OCI-LY1 (cell line): ENCODE data around the gene KIF25.

Experiments
- H2AFZ ChIP-seq: fragments of 200-600 bp; sonication (generic), shearing (Covaris generic); 2 replicates; pipeline ENCODE4 v1.6.0; 2014; ENCODE audit warnings: antibody characterized with exemption, mild to moderate bottlenecking, low read length
- H3F3A ChIP-seq: fragments of 200-600 bp; sonication (generic), shearing (Covaris generic); 2 replicates; pipeline ENCODE4 v1.6.0; 2014; ENCODE audit warnings: mild to moderate bottlenecking, antibody characterized with exemption, low read length, moderate library complexity; ENCODE audit not compliant: insufficient read depth
- H3K27ac ChIP-seq: fragments of 200-600 bp; sonication (generic); 2 replicates; pipeline ENCODE4 v1.5.1; 2014; ENCODE audit warnings: low read length, mixed run types, mild to moderate bottlenecking, low read depth; ENCODE audit not compliant: poor library complexity, severe bottlenecking
- H3K27me3 ChIP-seq: fragments of 200-600 bp; sonication (generic); 2 replicates; pipeline ENCODE4 v1.6.0; 2014; ENCODE audit warnings: antibody characterized with exemption, mild to moderate bottlenecking, low read length, moderate library complexity; ENCODE audit not compliant: insufficient read depth
- H3K36me3 ChIP-seq: fragments of 200-600 bp; sonication (generic); 2 replicates; pipeline ENCODE4 v1.6.1; 2014; ENCODE audit warnings: mild to moderate bottlenecking, antibody characterized with exemption, low read length, moderate library complexity, mixed read lengths; ENCODE audit not compliant: insufficient read depth
- H3K4me1 ChIP-seq: fragments of 200-600 bp; sonication (generic); 2 replicates; pipeline ENCODE4 v1.5.1; 2014; ENCODE audit warnings: mild to moderate bottlenecking, low read length, moderate library complexity; ENCODE audit not compliant: insufficient read depth, severe bottlenecking
- H3K4me2 ChIP-seq: fragments of 200-600 bp; sonication (generic), shearing (Covaris generic); 2 replicates; pipeline ENCODE4 v1.6.1; 2014; ENCODE audit warnings: low read length
- H3K4me3 ChIP-seq: fragments of 200-600 bp; sonication (generic); 2 replicates; pipeline ENCODE4 v1.5.1; 2014; ENCODE audit warnings: low read length, low read depth, mild to moderate bottlenecking, mixed read lengths; ENCODE audit not compliant: poor library complexity, severe bottlenecking
- H3K79me2 ChIP-seq: fragments of 200-600 bp; shearing (Covaris generic); 2 replicates; pipeline ENCODE4 v1.6.1; 2016; ENCODE audit warnings: mixed run types, low read length, mixed read lengths; ENCODE audit not compliant: insufficient read depth
- H3K9ac ChIP-seq: fragments of 200-600 bp; sonication (generic), shearing (Covaris generic); 2 replicates; pipeline ENCODE4 v1.6.1; 2014; ENCODE audit warnings: mild to moderate bottlenecking, low read length, mixed read lengths
- H3K9me2 ChIP-seq: fragments of 200-600 bp; sonication (generic), shearing (Covaris generic); 2 replicates; pipeline ENCODE4 v1.6.1; 2014; ENCODE audit warnings: low read depth, mild to moderate bottlenecking, low read length, mixed read lengths
- H3K9me3 ChIP-seq: fragments of 200-600 bp; shearing (Covaris generic); 2 replicates; pipeline ENCODE4 v1.6.1; 2014; ENCODE audit warnings: low read length, mixed read lengths
- H4K20me1 ChIP-seq: fragments of 200-600 bp; sonication (generic), shearing (Covaris generic); 2 replicates; pipeline ENCODE4 v1.6.0; 2016; ENCODE audit warnings: mild to moderate bottlenecking, low read length; ENCODE audit not compliant: insufficient read depth
- EZH2 ChIP-seq: fragments of 200-600 bp; sonication (generic), shearing (Covaris generic); IDR thresholded peaks from 2 replicates; pipeline ENCODE4 v1.8.0; 2017; ENCODE audit warnings: borderline replicate concordance, mixed run types, mild to moderate bottlenecking, antibody characterized with exemption, low read length, moderate library complexity, mixed read lengths
- TF ChIP-seq, protein P1 (sequence below): fragments of 200-600 bp; sonication (generic), shearing (Covaris generic); IDR thresholded peaks from 2 replicates; pipeline ENCODE4 v1.5.1; 2017; ENCODE audit warnings: mild to moderate bottlenecking, antibody characterized with exemption, low read length, moderate library complexity, mixed read lengths

The KIF25 gene

DNA sequence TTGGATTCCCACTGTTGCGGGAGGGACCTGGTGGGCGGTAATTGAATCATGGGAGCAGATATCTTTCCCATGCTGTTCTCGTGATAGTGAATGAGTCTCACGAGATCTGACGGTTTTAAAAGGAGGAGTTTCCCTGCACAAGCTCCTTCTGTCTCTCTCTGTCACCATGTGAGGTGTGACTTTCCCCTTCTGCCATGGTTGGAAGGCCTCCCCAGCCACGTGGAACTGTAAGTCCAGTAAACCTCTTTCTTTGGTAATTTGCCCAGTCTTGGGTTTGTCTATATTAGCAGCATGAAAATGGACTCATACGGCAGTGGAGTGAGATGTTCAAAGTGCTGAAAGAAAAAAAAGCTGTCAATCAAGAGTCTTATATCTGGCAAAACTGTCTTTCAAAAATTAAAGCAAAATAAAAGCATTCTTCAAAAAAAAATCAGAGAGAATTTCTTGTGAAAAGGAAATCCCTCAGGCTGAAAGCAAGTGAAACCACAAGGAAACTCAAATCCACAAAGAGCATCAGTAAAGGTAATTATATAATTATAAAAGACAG lies 15.5 kb upstream of the KIF25 start:
- no peak for TF ChIP-seq EZH2
- Histone ChIP-seq H3K9me3 (no peaks in the 10 kb centered on the region), H2AFZ (no peak overlapping the region), H3K27ac (no peak overlapping the region), H3K27me3 (no peaks in the 10 kb centered on the region; the same call in 1 of the 2 replicates), H3K79me2 (no peaks in the 10 kb centered on the region), H3K36me3 (no peaks in the 10 kb centered on the region), H3K4me2 (no peak overlapping the region), H3K9ac (no peak overlapping the region), H3K4me1 (no peaks in the 10 kb centered on the region), H4K20me1 (no peaks in the 10 kb centered on the region), H3K4me3 (no peak overlapping the region), H3F3A (no peaks in the 10 kb centered on the region), H3K9me2 (no peaks in the 10 kb centered on the region)

DNA sequence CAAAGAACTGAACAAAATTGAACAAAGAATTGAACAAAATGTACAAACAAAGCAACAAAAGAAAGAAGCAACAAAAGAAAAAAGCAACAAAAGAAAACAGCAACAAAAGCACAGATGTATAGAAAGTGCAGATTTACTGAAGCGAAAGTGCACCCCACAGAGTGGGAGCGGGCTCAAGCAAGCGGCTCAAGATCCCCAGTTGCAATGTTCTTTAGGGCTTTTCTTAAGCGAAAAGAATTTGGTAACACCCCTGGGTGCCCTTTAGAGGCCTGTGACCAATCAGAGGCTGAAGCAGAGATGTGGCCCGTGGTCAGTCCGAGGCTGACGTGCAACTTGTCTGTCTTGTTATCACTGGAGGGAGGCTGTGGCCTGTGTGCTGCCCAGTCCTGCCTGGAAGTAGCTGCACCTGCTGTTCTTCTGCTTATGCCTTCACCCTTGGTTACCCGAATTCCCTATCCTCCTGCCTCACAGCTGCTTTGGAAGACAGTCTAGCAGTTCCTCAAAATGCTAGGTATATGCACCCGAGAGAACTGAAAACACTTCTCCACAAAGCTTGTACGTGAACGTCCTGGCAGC lies 13.2 kb upstream of the KIF25 start:
- H3K4me1 ChIP-seq, result no peaks in the 10 kb centered on the region
- no peaks in the 10 kb centered on the region for H3K79me2 ChIP-seq
- no peaks in the 10 kb centered on the region for H3K36me3 ChIP-seq
- H2AFZ ChIP-seq, result no peak overlapping the region
- no peaks in the 10 kb centered on the region for H4K20me1 ChIP-seq
- no peak overlapping the region for H3K4me3 ChIP-seq
- TF ChIP-seq, protein P1, sequence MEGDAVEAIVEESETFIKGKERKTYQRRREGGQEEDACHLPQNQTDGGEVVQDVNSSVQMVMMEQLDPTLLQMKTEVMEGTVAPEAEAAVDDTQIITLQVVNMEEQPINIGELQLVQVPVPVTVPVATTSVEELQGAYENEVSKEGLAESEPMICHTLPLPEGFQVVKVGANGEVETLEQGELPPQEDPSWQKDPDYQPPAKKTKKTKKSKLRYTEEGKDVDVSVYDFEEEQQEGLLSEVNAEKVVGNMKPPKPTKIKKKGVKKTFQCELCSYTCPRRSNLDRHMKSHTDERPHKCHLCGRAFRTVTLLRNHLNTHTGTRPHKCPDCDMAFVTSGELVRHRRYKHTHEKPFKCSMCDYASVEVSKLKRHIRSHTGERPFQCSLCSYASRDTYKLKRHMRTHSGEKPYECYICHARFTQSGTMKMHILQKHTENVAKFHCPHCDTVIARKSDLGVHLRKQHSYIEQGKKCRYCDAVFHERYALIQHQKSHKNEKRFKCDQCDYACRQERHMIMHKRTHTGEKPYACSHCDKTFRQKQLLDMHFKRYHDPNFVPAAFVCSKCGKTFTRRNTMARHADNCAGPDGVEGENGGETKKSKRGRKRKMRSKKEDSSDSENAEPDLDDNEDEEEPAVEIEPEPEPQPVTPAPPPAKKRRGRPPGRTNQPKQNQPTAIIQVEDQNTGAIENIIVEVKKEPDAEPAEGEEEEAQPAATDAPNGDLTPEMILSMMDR, result no peak
- TF ChIP-seq EZH2, result no peak
- H3K27me3 ChIP-seq, result peaks cover 2% of the 10 kb centered on the region; the same call in 1 of the 2 replicates
- no peaks in the 10 kb centered on the region for H3K9me3 ChIP-seq
- no peaks in the 10 kb centered on the region for H3F3A ChIP-seq
- no peak overlapping the region for H3K4me2 ChIP-seq
- no peak overlapping the region for H3K27ac ChIP-seq
- no peaks in the 10 kb centered on the region for H3K9me2 ChIP-seq
- H3K9ac ChIP-seq, result no peak overlapping the region

DNA sequence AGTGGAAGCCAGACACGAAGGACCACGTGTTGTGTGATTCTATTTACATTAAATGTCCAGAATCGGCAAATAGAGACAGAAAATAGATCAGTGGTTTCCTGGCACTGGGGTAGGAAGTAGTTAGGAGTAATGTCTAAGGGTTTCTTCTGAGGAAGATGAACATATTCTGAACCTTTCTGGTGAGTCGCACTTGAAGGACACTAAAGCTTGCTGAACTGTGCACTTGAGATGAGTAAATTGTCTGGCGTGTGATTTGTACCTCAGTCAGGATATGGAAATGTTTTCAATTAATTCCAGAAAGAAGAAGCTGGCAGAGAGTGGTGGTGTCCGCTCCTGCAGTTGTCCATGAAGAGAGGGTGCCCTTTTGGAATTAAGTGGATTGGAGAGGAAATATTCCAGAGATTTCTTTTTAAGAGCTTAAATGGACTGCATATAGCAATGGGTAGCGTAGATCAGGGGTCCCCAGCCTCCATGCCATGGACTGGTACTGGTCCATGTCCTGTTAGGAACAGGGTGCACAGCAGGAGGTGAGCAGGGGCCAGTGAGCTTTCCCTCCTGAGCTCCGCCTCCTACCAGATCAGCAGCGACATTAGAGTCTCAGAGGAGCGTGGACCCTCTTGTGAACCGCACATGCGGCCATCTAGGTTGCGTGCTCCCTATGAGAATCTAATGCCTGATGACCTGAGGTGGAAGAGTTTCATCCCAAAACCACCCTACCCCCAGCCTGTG lies 12.4 kb upstream of the KIF25 start:
- Histone ChIP-seq H3K9me2 (no peaks in the 10 kb centered on the region), H3K27me3 (peaks cover 2% of the 10 kb centered on the region; the same call in 1 of the 2 replicates), H3K4me2 (no peak overlapping the region), H3K9ac (no peak overlapping the region), H4K20me1 (no peaks in the 10 kb centered on the region), H3K36me3 (no peaks in the 10 kb centered on the region), H3F3A (no peaks in the 10 kb centered on the region), H3K79me2 (no peaks in the 10 kb centered on the region), H2AFZ (no peak overlapping the region), H3K4me3 (no peak overlapping the region), H3K9me3 (no peaks in the 10 kb centered on the region), H3K27ac (no peak overlapping the region), H3K4me1 (no peaks in the 10 kb centered on the region)
- TF ChIP-seq EZH2, result no peak
- TF ChIP-seq, protein P1, result no peak
